WTC11 (cell line): Measurements from ENCODE around the gene ATP2B2. TPM values are rescaled to one million over a fixed set of nuclear protein-coding genes. Genes with fewer than 3 reads are reported as not detected.

Experiments used
- ATAC-seq: fragments of 200-7000 bp; cut with Tn5 transposase; 2 replicates; pipeline ENCODE4 v1.10.0; 2021; ENCODE audit warnings: mild to moderate bottlenecking, moderate library complexity
- CTCF ChIA-PET: fragments of 300-600 bp; sonication (Branson Sonifier 250); formaldehyde crosslinking; loops from one replicate; lab custom pipeline; 2021; ENCODE audit warnings: antibody characterized with exemption; lab: Charles Lee
- POLR2A ChIA-PET: fragments of 350-600 bp; sonication (Branson Sonifier 250); formaldehyde crosslinking; loops from one replicate; lab custom pipeline; 2021; ENCODE audit warnings: antibody characterized with exemption; lab: Charles Lee
- DNase-seq: peaks from one replicate; pipeline ENCODE4 v3.0.0; 2021; ENCODE audit warnings: low spot score
- H3K27ac Mint-ChIP-seq: 2 replicates; pipeline ENCODE4 v1.8.0; 2021; ENCODE audit warnings: mixed read lengths
- H3K27me3 Mint-ChIP-seq: 2 replicates; pipeline ENCODE4 v1.8.0; 2021; ENCODE audit warnings: low read depth, mild to moderate bottlenecking, moderate library complexity, mixed read lengths
- H3K36me3 Mint-ChIP-seq: 2 replicates; pipeline ENCODE4 v1.8.0; 2021; ENCODE audit warnings: mixed read lengths
- H3K4me1 Mint-ChIP-seq: 2 replicates; pipeline ENCODE4 v1.8.0; 2022; ENCODE audit warnings: mixed read lengths
- H3K4me3 Mint-ChIP-seq: 2 replicates; pipeline ENCODE4 v1.8.0; 2021; ENCODE audit warnings: mild to moderate bottlenecking, moderate library complexity, mixed read lengths
- H3K9me3 Mint-ChIP-seq: 2 replicates; pipeline ENCODE4 v1.8.0; 2021; ENCODE audit warnings: mixed read lengths
- ATF2 ChIP-seq: sonication (generic); formaldehyde crosslinking; IDR thresholded peaks from 2 replicates; pipeline ENCODE4 v1.8.1; 2022; ENCODE audit warnings: low read depth, missing genetic modification reagents, borderline replicate concordance
- E2F1 ChIP-seq: sonication (generic); formaldehyde crosslinking; IDR thresholded peaks from 2 replicates; pipeline ENCODE4 v1.8.0; 2022; ENCODE audit warnings: mild to moderate bottlenecking, missing genetic modification reagents
- ELF4 ChIP-seq: sonication (generic); formaldehyde crosslinking; IDR thresholded peaks from 2 replicates; pipeline ENCODE4 v1.8.1; 2022; ENCODE audit warnings: low read depth, mild to moderate bottlenecking, moderate library complexity, missing genetic modification reagents
- FOXJ3 ChIP-seq: sonication (generic); formaldehyde crosslinking; IDR thresholded peaks from 2 replicates; pipeline ENCODE4 v1.9.0; 2021; ENCODE audit warnings: missing genetic modification reagents, mild to moderate bottlenecking, borderline replicate concordance
- GABPB1 ChIP-seq: sonication (generic); formaldehyde crosslinking; IDR thresholded peaks from 2 replicates; pipeline ENCODE4 v1.8.1; 2023; ENCODE audit warnings: mild to moderate bottlenecking, missing genetic modification reagents
- HMGXB4 ChIP-seq: sonication (generic); formaldehyde crosslinking; IDR thresholded peaks from 2 replicates; pipeline ENCODE4 v1.8.1; 2023; ENCODE audit warnings: mild to moderate bottlenecking, moderate library complexity, missing genetic modification reagents
- IRF1 ChIP-seq: sonication (generic); formaldehyde crosslinking; IDR thresholded peaks from 2 replicates; pipeline ENCODE4 v1.8.0; 2023; ENCODE audit warnings: missing genetic modification reagents
- IRF2 ChIP-seq: sonication (generic); formaldehyde crosslinking; IDR thresholded peaks from 2 replicates; pipeline ENCODE4 v1.8.0; 2022; ENCODE audit warnings: low read depth, missing genetic modification reagents, borderline replicate concordance
- JUN ChIP-seq: sonication (generic); formaldehyde crosslinking; IDR thresholded peaks from 2 replicates; pipeline ENCODE4 v1.8.0; 2023; ENCODE audit warnings: mild to moderate bottlenecking, missing genetic modification reagents
- MAX ChIP-seq: sonication (generic); formaldehyde crosslinking; IDR thresholded peaks from 2 replicates; pipeline ENCODE4 v1.8.0; 2022; ENCODE audit warnings: mild to moderate bottlenecking, missing genetic modification reagents
- MLX ChIP-seq: sonication (generic); formaldehyde crosslinking; IDR thresholded peaks from 2 replicates; pipeline ENCODE4 v1.8.1; 2023; ENCODE audit warnings: mild to moderate bottlenecking, missing genetic modification reagents, moderate library complexity
- MXD4 ChIP-seq: fragments of 250-450 bp; sonication (Bioruptor Pico); IDR thresholded peaks from 2 replicates; pipeline ENCODE4 v1.8.0; 2021; ENCODE audit warnings: mild to moderate bottlenecking, moderate library complexity, borderline replicate concordance
- OVOL2 ChIP-seq: fragments of 250-450 bp; sonication (Bioruptor Pico); IDR thresholded peaks from 2 replicates; pipeline ENCODE4 v1.9.0; 2021; ENCODE audit warnings: mild to moderate bottlenecking, borderline replicate concordance
- PRRX2 ChIP-seq: fragments of 250-450 bp; sonication (Bioruptor Pico); IDR thresholded peaks from 2 replicates; pipeline ENCODE4 v1.8.0; 2021; ENCODE audit warnings: mild to moderate bottlenecking
- SMAD3 ChIP-seq: sonication (generic); formaldehyde crosslinking; IDR thresholded peaks from 2 replicates; pipeline ENCODE4 v1.8.0; 2022; ENCODE audit warnings: missing genetic modification reagents, mild to moderate bottlenecking, borderline replicate concordance
- SOX15 ChIP-seq: fragments of 250-450 bp; sonication (Bioruptor Pico); IDR thresholded peaks from 2 replicates; pipeline ENCODE4 v1.9.0; 2021; ENCODE audit warnings: mild to moderate bottlenecking
- USF1 ChIP-seq: sonication (generic); formaldehyde crosslinking; IDR thresholded peaks from 2 replicates; pipeline ENCODE4 v1.8.0; 2022; ENCODE audit warnings: mild to moderate bottlenecking, missing genetic modification reagents
- ZNF219 ChIP-seq: sonication (generic); formaldehyde crosslinking; IDR thresholded peaks from 2 replicates; pipeline ENCODE4 v1.8.0; 2023; ENCODE audit warnings: missing genetic modification reagents, mild to moderate bottlenecking, borderline replicate concordance
- ZNF263 ChIP-seq: sonication (generic); formaldehyde crosslinking; IDR thresholded peaks from 2 replicates; pipeline ENCODE4 v1.8.1; 2022; ENCODE audit warnings: low read depth, mild to moderate bottlenecking, moderate library complexity, missing genetic modification reagents
- ZNF416 ChIP-seq: fragments of 250-450 bp; sonication (Bioruptor Pico); IDR thresholded peaks from 2 replicates; pipeline ENCODE4 v1.9.0; 2021; ENCODE audit warnings: mild to moderate bottlenecking, inconsistent platforms
- ZSCAN18 ChIP-seq: fragments of 250-450 bp; sonication (Bioruptor Pico); IDR thresholded peaks from 2 replicates; pipeline ENCODE4 v2.1.2; 2022; ENCODE audit warnings: mild to moderate bottlenecking, moderate library complexity
- total RNA-seq: library from RNA; stranded (reverse); gene quantifications from 3 replicates; pipeline ENCODE4 v1.2.3, GENCODE V29; 2021

ATP2B2 gene
- total RNA-seq, 1 experiment from 2014 or later: 0.48 TPM

GRCh38 chr3:10375296-10376053 lies 129.9 kb downstream of the ATP2B2 start:
- DNase-seq (no peak), ATAC-seq (no peak)
- Mint-ChIP-seq H3K36me3 (peaks cover 4% of the 10 kb centered on the region), H3K9me3 (peaks cover 13% of the 10 kb centered on the region), H3K4me3 (no peak overlapping the region), H3K4me1 (peaks cover 36% of the 10 kb centered on the region), H3K27ac (no peak overlapping the region), H3K27me3 (no peaks in the 10 kb centered on the region)
- ChIA-PET CTCF (no interaction called here), POLR2A (no interaction called here)
- TF ChIP-seq IRF1 (CRISPR knock-in tag) (no peak), USF1 (CRISPR knock-in tag) (no peak), ELF4 (CRISPR knock-in tag) (no peak), JUN (CRISPR knock-in tag) (no peak), OVOL2 (no peak), ZNF416 (CRISPR knock-in tag) (no peak), MLX (CRISPR knock-in tag) (no peak), HMGXB4 (CRISPR knock-in tag) (no peak), ZNF263 (CRISPR knock-in tag) (no peak), ZNF219 (CRISPR knock-in tag) (no peak)

GRCh38 chr3:10374311-10374710 lies 131.1 kb downstream of the ATP2B2 start:
- DNase-seq (no peak), ATAC-seq (no peak)
- no peak overlapping the region for H3K4me3 Mint-ChIP-seq
- CTCF ChIA-PET: no interaction called here
- H3K27ac Mint-ChIP-seq: no peak overlapping the region
- POLR2A ChIA-PET: no interaction called here
- TF ChIP-seq GABPB1 (CRISPR knock-in tag): no peak
- TF ChIP-seq IRF2: no peak
- no peak for TF ChIP-seq SOX15 (CRISPR knock-in tag)
- peaks cover 4% of the 10 kb centered on the region for H3K36me3 Mint-ChIP-seq
- peaks cover 14% of the 10 kb centered on the region for H3K9me3 Mint-ChIP-seq
- H3K4me1 Mint-ChIP-seq: peaks cover 34% of the 10 kb centered on the region
- no peaks in the 10 kb centered on the region for H3K27me3 Mint-ChIP-seq

GRCh38 chr3:10373686-10374261 lies 131.6 kb downstream of the ATP2B2 start:
- DNase-seq (no peak), ATAC-seq (no peak)
- Mint-ChIP-seq H3K27ac (no peak overlapping the region), H3K4me3 (no peak overlapping the region), H3K27me3 (no peaks in the 10 kb centered on the region), H3K36me3 (peaks cover 4% of the 10 kb centered on the region), H3K9me3 (peaks cover 14% of the 10 kb centered on the region), H3K4me1 (peaks cover 30% of the 10 kb centered on the region)
- POLR2A ChIA-PET: no interaction called here
- CTCF ChIA-PET: interaction anchor here (1.1 kb wide), 1 partner anchor 24 kb away, joined by 4 read pairs; no protein-coding TSS in a partner anchor
- no peak for TF ChIP-seq MXD4 (CRISPR knock-in tag)
- no peak for TF ChIP-seq SMAD3
- no peak for TF ChIP-seq E2F1 (CRISPR knock-in tag)
- TF ChIP-seq ATF2 (CRISPR knock-in tag): no peak
- TF ChIP-seq PRRX2 (CRISPR knock-in tag): no peak
- no peak for TF ChIP-seq MAX (CRISPR knock-in tag)
- TF ChIP-seq ZSCAN18 (CRISPR knock-in tag): no peak
- no peak for TF ChIP-seq HMGXB4 (CRISPR knock-in tag)
- no peak for TF ChIP-seq ELF4 (CRISPR knock-in tag)
- no peak for TF ChIP-seq FOXJ3 (CRISPR knock-in tag)
